HCT116 (cell line): ENCODE measurements around the gene MBD3L1. TPM values are rescaled to one million over a fixed set of nuclear protein-coding genes. Genes with fewer than 3 reads are reported as not detected.
A peak's percentile ranks its signal among the peaks of the same experiment; 100 is the strongest.

Experiments
- ATAC-seq: fragments of 200-7000 bp; cut with Tn5 transposase; 2 replicates; pipeline ENCODE4 v1.9.1; 2020; ENCODE audit warnings: mild to moderate bottlenecking, moderate library complexity
- Bru-seq: library from RNA; stranded (reverse); fragments of 400-500 nt; gene quantifications from one replicate; lab custom pipeline; 2021; lab: Mats Ljungman, UMichigan
- BruChase-seq, 2 experiments: library from RNA; stranded (reverse); fragments of 400-500 nt; gene quantifications; one replicate each; lab custom pipeline; 2021; lab: Mats Ljungman, UMichigan
- BruUV-seq: library from RNA; stranded (reverse); fragments of 400-500 nt; replicated peaks from 2 replicates; lab custom pipeline; 2021; lab: Mats Ljungman, UMichigan
- CTCF ChIA-PET: fragments of 300-600 bp; sonication (Branson Sonifier 250); formaldehyde crosslinking; loops from one replicate; lab custom pipeline; 2021; ENCODE audit warnings: antibody characterized with exemption; lab: Charles Lee
- POLR2A ChIA-PET: fragments of 300-600, 350-600 bp; sonication (Branson Sonifier 250); formaldehyde crosslinking; loops from one replicate; lab custom pipeline; 2021; ENCODE audit warnings: antibody characterized with exemption; lab: Charles Lee
- RAD21 ChIA-PET, 2 experiments: fragments of 300-600 bp; sonication (Branson Sonifier 250); formaldehyde crosslinking; loops; one replicate each; lab custom pipeline; 2023; ENCODE audit warnings: low total read pairs in 2 of 2; ENCODE audit not compliant: uncharacterized antibody in 2 of 2, unreplicated experiment in 2 of 2, low non-redundant PET in 1 of 2; lab: Charles Lee
- DNase-seq: peaks from one replicate; pipeline ENCODE4 v3.0.0-alpha.2; 2010; ENCODE audit warnings: low read depth, low spot score
- H2AFZ ChIP-seq: fragments of 200-600 bp; shearing (Covaris generic), sonication (generic); 2 replicates; pipeline ENCODE4 v1.6.1; 2017; ENCODE audit warnings: low read depth, mixed run types, mixed read lengths, antibody characterized with exemption, low read length; ENCODE audit not compliant: poor library complexity, severe bottlenecking
- H3K27ac ChIP-seq: 2 replicates; pipeline ENCODE4 v1.5.1; 2012; ENCODE audit warnings: low read depth, low read length
- H3K27me3 ChIP-seq: fragments of 200-600 bp; sonication (generic); 2 replicates; pipeline ENCODE4 v1.6.1; 2016; ENCODE audit warnings: mixed run types, low read length, mixed read lengths; ENCODE audit not compliant: insufficient read depth
- H3K36me3 ChIP-seq, 2 experiments: fragments of 200-500 bp in 1 of 2; fragments of 200-600 bp in 1 of 2; sonication (Bioruptor generic) in 1 of 2; sonication (generic) in 1 of 2; 2 replicates each; pipeline versions ENCODE4 v1.5.1 to v1.6.1; 2014 to 2016; ENCODE audit warnings: low read length in 2 of 2, inconsistent platforms in 1 of 2, mixed read lengths in 1 of 2, mixed run types in 1 of 2; ENCODE audit not compliant: insufficient read depth in 2 of 2, control insufficient read depth in 1 of 2
- H3K4me1 ChIP-seq, 2 experiments: fragments of 200-600 bp in 1 of 2; sonication (generic) in 1 of 2; 2 replicates each; pipeline versions ENCODE4 v1.5.1 to v1.6.1; 2012 to 2017; ENCODE audit warnings: low read length in 2 of 2, inconsistent platforms in 1 of 2, mild to moderate bottlenecking in 1 of 2, mixed read lengths in 1 of 2, mixed run types in 1 of 2, moderate library complexity in 1 of 2; ENCODE audit not compliant: insufficient read depth in 2 of 2, control insufficient read depth in 1 of 2
- H3K4me2 ChIP-seq: fragments of 200-600 bp; sonication (generic); 2 replicates; pipeline ENCODE4 v1.6.1; 2017; ENCODE audit warnings: mixed run types, low read length, mixed read lengths
- H3K4me3 ChIP-seq, 2 experiments: fragments of 200-600 bp in 1 of 2; sonication (generic) in 1 of 2; replicated peaks in 1 of 2; 2 replicates each; pipeline ENCODE4 v1.5.1; 2011 to 2016; ENCODE audit warnings: low read length in 2 of 2, control low read depth in 1 of 2, low read depth in 1 of 2, mild to moderate bottlenecking in 1 of 2, mixed read lengths in 1 of 2, mixed run types in 1 of 2
- H3K79me2 ChIP-seq: fragments of 200-600 bp; sonication (generic); 2 replicates; pipeline ENCODE4 v1.6.1; 2017; ENCODE audit warnings: mild to moderate bottlenecking, mixed run types, low read length, moderate library complexity, mixed read lengths; ENCODE audit not compliant: insufficient read depth
- H3K9ac ChIP-seq: fragments of 200-600 bp; sonication (generic); 2 replicates; pipeline ENCODE4 v1.6.1; 2016; ENCODE audit warnings: low read length, mixed read lengths
- H3K9me2 ChIP-seq: fragments of 200-600 bp; sonication (generic), shearing (Covaris generic); 2 replicates; pipeline ENCODE4 v1.6.1; 2017; ENCODE audit warnings: mixed run types, mild to moderate bottlenecking, moderate library complexity; ENCODE audit not compliant: insufficient read depth
- H3K9me3 ChIP-seq, 2 experiments: fragments of 200-500 bp in 1 of 2; fragments of 200-600 bp in 1 of 2; sonication (Bioruptor generic) in 1 of 2; sonication (generic) in 1 of 2; 2 replicates each; pipeline ENCODE4 v1.6.1; 2014 to 2017; ENCODE audit warnings: low read length in 2 of 2, mixed read lengths in 2 of 2, inconsistent platforms in 1 of 2, low read depth in 1 of 2, mild to moderate bottlenecking in 1 of 2, mixed run types in 1 of 2, moderate library complexity in 1 of 2; ENCODE audit not compliant: control insufficient read depth in 1 of 2, insufficient read depth in 1 of 2
- H4K20me1 ChIP-seq: fragments of 200-600 bp; sonication (generic), shearing (Covaris generic); 2 replicates; pipeline ENCODE4 v1.6.1; 2017; ENCODE audit warnings: mixed run types, mild to moderate bottlenecking, moderate library complexity; ENCODE audit not compliant: insufficient read depth
- CEBPB ChIP-seq: IDR thresholded peaks from 2 replicates; pipeline ENCODE4 v1.6.1; 2012; ENCODE audit warnings: low read depth
- EGR1 ChIP-seq: IDR thresholded peaks from 2 replicates; pipeline ENCODE4 v1.6.1; 2012; ENCODE audit warnings: low read depth
- ELF1 ChIP-seq: IDR thresholded peaks from 2 replicates; pipeline ENCODE4 v1.6.1; 2012; ENCODE audit warnings: low read depth, borderline replicate concordance
- JUND ChIP-seq: IDR thresholded peaks from 2 replicates; pipeline ENCODE4 v1.6.1; 2012
- POLR2A ChIP-seq: IDR thresholded peaks from 2 replicates; pipeline ENCODE4 v1.7.0; 2011; ENCODE audit warnings: borderline replicate concordance; ENCODE audit not compliant: insufficient read depth, insufficient read length; ENCODE audit errors: extremely low read depth
- POLR2AphosphoS5 ChIP-seq: IDR thresholded peaks from 2 replicates; pipeline ENCODE4 v1.6.1; 2011; ENCODE audit warnings: mild to moderate bottlenecking, low read depth, low read length, moderate library complexity
- SP1 ChIP-seq: IDR thresholded peaks from 2 replicates; pipeline ENCODE4 v1.6.1; 2012; ENCODE audit warnings: low read depth
- ZFX ChIP-seq: fragments of 450-650 bp; IDR thresholded peaks from 2 replicates; pipeline ENCODE4 v1.6.1; 2017
- intact Hi-C: fragments of 100-400 bp; cut with micrococcal nuclease; formaldehyde crosslinking; loops from 2 replicates; pipeline ENCODE4 v1.10.0; 2022
- long read RNA-seq: library from polyadenylated mRNA; unstranded; transcript quantifications from one replicate; pipeline ENCODE4 v2.0.0, GENCODE V29; 2021; ENCODE audit not compliant: unreplicated experiment
- polyA plus RNA-seq: library from polyadenylated mRNA; unstranded; fragments of >200 nt; gene quantifications from 2 replicates; pipeline ENCODE4 v1.2.1, GENCODE V29; 2012; ENCODE audit warnings: missing spikeins
- total RNA-seq: library from RNA; stranded (reverse); gene quantifications from one replicate; pipeline ENCODE4 v1.2.1, GENCODE V29; 2021; ENCODE audit not compliant: unreplicated experiment
- TF ChIP-seq, protein P1 (sequence below): IDR thresholded peaks from 2 replicates; pipeline ENCODE4 v1.6.1; 2012
- TF ChIP-seq, protein P2 (sequence below): IDR thresholded peaks from 2 replicates; pipeline ENCODE4 v1.6.1; 2012

MBD3L1 gene
- total RNA-seq: not detected
- polyA plus RNA-seq: not detected in 2 replicates
- percentile 24 among the genes with signal in this experiment for Bru-seq, nascent RNA
- percentile 16 among the genes with signal in this experiment for BruChase-seq, experiment 1, labeled RNA remaining after a 6-hour chase
- percentile 17 among the genes with signal in this experiment for BruChase-seq, experiment 2, labeled RNA remaining after a 2-hour chase
- long read RNA-seq: 0 reads

DNA sequence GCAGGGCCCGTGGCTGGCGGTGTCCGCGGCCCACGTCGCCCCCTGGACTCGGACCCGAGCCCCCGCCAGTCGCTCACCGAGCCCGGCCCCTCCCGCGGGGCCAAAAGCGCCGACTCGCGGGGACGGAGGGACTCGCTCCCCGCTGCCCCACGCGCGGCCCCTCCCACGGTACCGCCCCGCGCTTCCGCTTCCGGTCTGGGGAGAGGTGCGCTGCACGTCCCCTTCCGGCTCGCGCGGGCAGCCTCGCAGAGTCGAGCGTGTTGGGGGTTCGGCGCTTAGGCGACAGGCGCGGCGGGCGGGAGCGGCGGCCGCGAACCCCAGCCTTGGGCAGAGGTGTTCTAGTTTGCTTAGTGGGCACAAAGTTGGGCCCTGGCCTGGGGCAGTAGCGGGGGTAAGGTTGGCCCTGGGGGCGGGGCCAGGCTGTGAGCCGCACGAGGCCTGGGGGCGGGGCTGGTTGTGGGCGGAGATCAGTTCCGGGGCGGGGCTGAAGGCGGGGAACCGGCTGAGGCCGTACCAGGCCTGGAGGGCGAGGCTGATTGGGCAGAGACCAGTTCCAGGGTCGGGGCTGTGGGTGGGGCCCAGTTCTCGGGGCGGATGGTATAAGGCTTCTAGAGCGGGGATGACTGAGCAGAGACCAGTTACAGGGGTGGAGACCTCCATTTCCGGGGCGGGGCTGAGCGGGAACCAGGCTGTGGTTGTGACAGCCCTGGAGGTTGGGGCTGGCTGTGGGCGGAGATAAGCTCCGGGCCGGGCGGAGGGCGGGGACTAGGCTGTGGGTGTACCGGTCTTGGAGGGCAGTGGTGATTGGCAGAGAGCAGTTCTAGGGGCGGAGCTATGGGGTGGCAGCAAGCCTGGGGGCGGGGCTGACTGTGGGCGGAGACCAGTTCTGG, at the start of gene MBD3L1, which contains the start of gene ZNF558:
Gene MBD3L1 (plus strand): TSS at position 246 of the 890 bp plus-strand sequence. CDS start 10,302 bp downstream, outside the sequence.
Gene ZNF558 (minus strand): TSS at position 173 of the 890 bp plus-strand sequence. CDS start 9,645 bp downstream, outside the sequence.
- POLR2A ChIA-PET: interaction anchor here (0.8 to 1.1 kb wide), 5 partner anchors 10 to 243 kb away, joined by 3 to 5 read pairs (median 5); no protein-coding TSS in a partner anchor

More for the DNA sequence above, at the start of gene MBD3L1, which contains the start of gene ZNF558:
- no TSS peak for BruUV-seq
- no peaks in the 10 kb centered on the region for H3K27me3 ChIP-seq
- peak; percentile 93 for DNase-seq
- H3K4me3 ChIP-seq: peak within 1 kb of the TSS; percentile 58 to 95
- H3K27ac ChIP-seq: peak within 1 kb of the TSS; percentile 89
- CTCF ChIA-PET: interaction anchor here (0.9 to 1.0 kb wide), 2 partner anchors 14 to 156 kb away, joined by 3 to 4 read pairs; no protein-coding TSS in a partner anchor
- TF ChIP-seq CEBPB: no peak
- peak; percentile 77 for TF ChIP-seq POLR2AphosphoS5
- peak; percentile 74 for TF ChIP-seq ZFX
- peak; percentile 63 for TF ChIP-seq EGR1
- TF ChIP-seq, protein P1, sequence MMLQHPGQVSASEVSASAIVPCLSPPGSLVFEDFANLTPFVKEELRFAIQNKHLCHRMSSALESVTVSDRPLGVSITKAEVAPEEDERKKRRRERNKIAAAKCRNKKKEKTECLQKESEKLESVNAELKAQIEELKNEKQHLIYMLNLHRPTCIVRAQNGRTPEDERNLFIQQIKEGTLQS: no peak
- TF ChIP-seq, protein P2, sequence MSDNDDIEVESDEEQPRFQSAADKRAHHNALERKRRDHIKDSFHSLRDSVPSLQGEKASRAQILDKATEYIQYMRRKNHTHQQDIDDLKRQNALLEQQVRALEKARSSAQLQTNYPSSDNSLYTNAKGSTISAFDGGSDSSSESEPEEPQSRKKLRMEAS: peak; percentile 91
- peak; percentile 62 for TF ChIP-seq SP1
- TF ChIP-seq ELF1: peak; percentile 76
- no peak for TF ChIP-seq JUND
- TF ChIP-seq POLR2A: peak; percentile 43
- intact Hi-C loops: loop anchor here (2.0 to 10.0 kb wide), 3 partner anchors 152 to 242 kb away; partner anchors contain the start of gene MUC16
- H3K79me2 ChIP-seq: no peaks in the 10 kb centered on the region
- peaks cover 5 to 19% of the 10 kb centered on the region in 2 experiments; a peak in 2 of 4 replicates for H3K4me1 ChIP-seq
- RAD21 ChIA-PET: interaction anchor here in 1 of 2 experiments (0.6 to 0.7 kb wide), 3 partner anchors 25 to 166 kb away, joined by 3 to 5 read pairs (median 4); no protein-coding TSS in a partner anchor
- no peaks in the 10 kb centered on the region for H4K20me1 ChIP-seq
- no peaks in the 10 kb centered on the region for H3K9me3 ChIP-seq
- peak within 1 kb of the TSS; percentile 93 for H3K9ac ChIP-seq
- peak; percentile 92 for ATAC-seq
- no peaks in the 10 kb centered on the region for H3K36me3 ChIP-seq
- no peaks in the 10 kb centered on the region for H3K9me2 ChIP-seq
- no peak within 1 kb of the TSS for H2AFZ ChIP-seq
- H3K4me2 ChIP-seq: peak within 1 kb of the TSS; percentile 98
